Islet of Langerhans (tissue), 1 donor: Measurements from ENCODE around the gene NDUFB10.
"Not testable (repeated sequence)": the region's sequence is repeated elsewhere in the genome, so short reads cannot be mapped to it uniquely, and the experiment has no call there.

Experiments
- FAIRE-seq: peaks from one replicate; lab custom pipeline; 2011; peaks lifted over from hg19 to GRCh38; lab: Jason Lieb, UNC

Gene NDUFB10

GRCh38 chr16:1959269-1960039 lies at the start of gene NDUFB10:
Gene NDUFB10, plus strand, starts transcription at chr16:1959538. Its CDS starts 87 bp downstream, at chr16:1959625.
- no peak for FAIRE-seq

DNA sequence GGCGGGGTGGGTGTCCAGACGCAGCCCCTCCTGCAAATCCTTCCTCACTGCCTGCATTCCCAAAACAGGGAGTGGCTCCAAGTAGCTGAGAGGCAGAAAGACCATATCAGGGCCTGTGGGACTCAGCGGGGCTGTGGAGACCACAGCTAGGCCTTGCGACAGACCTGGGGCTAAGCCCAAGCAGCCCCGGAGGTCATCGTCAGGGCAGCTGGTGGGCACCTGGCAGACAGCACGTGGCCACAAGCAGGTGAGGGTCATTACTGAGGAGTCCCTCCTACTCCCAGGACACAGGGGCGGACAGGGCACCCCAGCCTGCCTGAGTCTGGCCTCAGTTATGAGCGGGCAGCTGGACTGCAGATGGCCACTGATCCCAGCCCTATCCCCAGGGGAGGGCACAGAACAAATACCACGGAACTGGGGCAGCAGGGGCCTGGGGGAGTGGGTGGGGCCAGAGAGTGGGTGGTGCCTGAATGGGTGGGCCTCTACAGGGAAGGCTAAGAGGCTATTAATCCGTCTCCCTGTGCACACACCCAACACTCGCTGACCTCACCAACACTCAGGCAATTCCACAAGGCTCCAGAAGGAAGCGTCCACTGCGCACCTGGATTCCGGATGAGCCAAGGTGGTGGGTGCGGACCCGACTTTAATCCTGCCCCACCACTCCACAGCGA lies 49.6 kb upstream of the NDUFB10 start:
- FAIRE-seq, result no peak

DNA sequence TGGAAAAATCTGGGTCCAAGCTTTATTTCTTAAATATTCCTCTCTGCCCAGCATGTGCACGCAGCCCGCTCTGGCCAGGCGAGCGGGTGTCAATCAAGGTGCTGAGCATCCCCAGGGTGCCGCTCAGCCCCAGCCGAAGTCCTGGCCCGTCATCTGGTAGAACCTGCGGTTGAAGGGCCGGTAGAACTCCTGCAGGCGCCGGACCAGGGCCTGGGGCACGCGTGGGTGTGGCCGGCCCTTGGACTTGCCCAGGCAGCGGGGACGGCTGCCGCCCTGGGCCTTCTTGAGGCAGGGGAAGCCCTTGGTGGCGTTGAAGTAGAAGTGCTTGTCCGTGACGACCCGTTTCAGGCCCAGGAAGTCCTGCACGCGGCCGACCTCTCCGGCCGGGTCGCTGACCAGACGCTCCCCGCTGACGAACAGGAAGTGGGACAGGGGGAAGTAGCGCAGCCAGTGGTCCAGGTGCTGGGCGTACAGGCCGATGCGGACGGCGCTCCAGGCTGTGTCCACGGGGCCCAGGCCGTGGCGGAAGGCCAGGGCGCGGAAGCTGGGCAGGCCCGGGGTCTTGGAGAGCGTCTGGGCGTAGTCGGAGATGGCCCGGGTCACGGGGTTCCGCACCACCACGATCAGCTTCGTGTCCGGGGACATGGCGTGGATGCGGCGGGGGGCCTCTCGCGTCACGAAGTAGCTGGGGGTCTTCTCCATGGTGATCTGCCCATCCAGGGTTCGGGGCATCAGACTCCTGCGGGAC lies 47.7 kb upstream of the NDUFB10 start:
- FAIRE-seq, result no peak

GRCh38 chr16:1912215-1912543 lies 47.2 kb upstream of the NDUFB10 start:
- FAIRE-seq, result no peak

DNA sequence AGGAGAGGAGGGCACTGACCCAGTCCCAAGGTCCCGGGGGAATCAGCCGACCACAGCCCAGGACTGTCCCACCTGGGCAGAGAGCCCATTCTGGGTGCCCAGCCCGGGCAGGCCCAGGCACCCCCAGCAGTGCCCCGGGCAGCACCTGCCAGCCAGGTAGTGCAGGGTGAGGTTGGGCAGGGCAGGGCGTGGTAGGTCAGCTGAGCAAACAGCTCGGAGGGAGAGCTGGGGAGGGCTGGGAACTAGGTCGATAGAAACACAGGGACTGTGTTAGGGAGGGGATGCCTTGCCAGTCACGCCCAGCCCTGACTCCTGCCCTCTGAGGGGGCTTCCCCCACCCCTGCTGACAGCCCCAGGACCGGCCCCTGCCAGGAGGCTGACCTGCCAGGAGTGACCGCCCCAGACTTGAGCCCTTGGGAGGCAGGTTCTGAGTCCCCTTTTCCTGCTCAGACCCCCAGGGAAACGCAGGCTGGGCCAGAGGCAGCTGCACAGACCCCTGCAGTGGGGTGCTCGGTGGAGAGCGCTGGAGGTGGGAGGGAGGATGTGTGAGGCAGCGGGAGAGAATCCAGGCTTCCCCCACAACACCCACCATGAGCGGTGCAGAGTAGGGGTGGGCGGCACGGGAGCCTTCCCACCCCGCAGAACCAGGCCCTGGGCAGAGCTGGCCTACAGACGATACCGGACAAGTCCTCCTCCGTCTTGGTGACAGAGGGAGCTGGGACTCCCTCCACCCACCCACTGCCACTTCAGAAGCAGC lies 45.8 kb upstream of the NDUFB10 start:
- no peak for FAIRE-seq

- FAIRE-seq, result no peak
Measured at GRCh38 chr16:1914084-1914608, 45.2 kb upstream of the NDUFB10 start.

DNA sequence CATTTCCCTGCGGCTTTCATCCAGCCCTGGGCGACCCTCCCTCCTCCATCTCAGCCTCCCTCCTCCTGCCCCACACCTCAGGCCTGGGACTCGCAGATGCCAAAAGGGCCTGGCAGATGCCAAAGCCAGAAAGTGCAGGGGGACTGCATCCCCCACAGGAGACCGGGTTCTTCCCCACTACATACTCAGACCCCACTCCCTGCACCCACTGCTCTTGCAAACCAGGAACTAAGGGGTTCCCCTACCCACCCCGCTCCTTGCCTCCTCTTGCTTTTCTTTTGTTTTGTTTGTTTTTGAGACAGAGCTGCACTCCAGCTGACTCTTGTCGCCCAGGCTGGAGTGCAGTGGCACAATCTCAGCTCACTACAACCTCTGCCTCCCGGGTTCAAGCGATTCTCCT lies 44.4 kb upstream of the NDUFB10 start:
- FAIRE-seq, result no peak

- no peak for FAIRE-seq
Measured at GRCh38 chr16:1915732-1916639, 43.4 kb upstream of the NDUFB10 start.

- FAIRE-seq, result no peak
Measured at GRCh38 chr16:1916640-1916990, 42.7 kb upstream of the NDUFB10 start.

DNA sequence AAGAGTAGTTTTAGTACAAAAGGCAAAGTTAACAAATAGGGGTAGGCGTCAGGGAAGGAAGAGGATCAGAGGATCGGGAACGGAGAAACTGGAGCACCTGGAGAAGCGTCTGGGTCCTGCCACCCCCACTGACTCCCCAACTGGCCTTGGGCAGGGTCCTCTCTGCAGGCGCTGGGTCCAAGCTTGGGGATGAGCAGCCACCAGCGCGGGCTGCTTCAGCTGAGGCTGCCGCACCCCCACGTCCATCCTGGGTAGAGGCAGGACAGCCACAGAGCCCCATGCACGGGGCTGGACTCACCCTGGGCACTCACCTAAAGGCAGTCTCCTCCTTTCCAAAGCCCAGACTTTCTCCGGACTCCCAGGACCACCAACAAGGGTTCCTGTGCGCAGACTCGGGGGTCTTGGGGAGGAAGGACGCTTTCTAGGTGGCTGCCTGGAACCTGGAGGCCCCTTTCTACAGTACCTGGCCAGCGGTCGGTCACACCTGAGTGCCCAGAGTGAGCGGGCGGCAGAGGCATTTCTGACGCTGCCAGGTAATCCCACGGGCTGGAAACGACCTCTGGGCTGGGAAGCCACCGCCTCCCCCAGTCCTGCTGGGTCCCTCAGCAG lies 42.2 kb upstream of the NDUFB10 start:
- no peak for FAIRE-seq

- no peak for FAIRE-seq
Measured at GRCh38 chr16:1917665-1918350, 41.5 kb upstream of the NDUFB10 start.

GRCh38 chr16:1918351-1919326 lies 40.7 kb upstream of the NDUFB10 start, which contains the start of gene HS3ST6:
Gene HS3ST6, minus strand, starts transcription at chr16:1918415. Its CDS starts 92 bp downstream, at chr16:1918323.
- no peak for FAIRE-seq

DNA sequence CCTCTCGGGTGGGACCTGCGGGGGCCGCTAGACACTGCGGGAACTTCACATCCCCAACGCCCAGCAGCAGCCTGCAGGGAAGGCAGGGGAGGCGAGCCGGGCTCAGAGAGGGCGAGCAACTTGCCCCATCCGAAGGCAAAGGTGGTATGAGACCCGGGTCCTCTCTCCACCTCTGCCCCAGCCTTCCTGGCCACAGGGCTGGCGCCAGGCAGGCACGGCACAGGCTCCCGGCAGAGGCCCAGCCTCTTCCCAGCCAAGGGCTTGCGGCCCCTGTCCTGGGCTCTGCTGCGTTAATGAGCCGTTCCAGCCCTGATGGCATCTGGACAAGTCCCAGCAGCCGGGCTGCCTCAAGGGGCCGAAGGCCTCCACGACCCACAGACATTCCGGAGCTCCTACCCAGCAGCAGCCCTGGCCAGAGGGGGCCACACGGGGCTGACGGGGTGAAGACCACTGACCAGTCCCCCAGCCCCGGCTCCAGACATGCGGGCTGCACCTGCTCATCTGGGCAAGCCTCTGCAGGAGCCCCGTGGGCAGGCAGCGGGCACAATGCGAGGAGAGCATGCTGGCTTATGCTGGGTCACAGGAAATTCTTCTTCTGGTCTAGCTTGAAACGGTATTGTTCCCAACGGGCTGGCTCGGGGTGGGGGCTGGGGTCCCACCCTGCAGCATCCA lies 39.9 kb upstream of the NDUFB10 start:
- no peak for FAIRE-seq

DNA sequence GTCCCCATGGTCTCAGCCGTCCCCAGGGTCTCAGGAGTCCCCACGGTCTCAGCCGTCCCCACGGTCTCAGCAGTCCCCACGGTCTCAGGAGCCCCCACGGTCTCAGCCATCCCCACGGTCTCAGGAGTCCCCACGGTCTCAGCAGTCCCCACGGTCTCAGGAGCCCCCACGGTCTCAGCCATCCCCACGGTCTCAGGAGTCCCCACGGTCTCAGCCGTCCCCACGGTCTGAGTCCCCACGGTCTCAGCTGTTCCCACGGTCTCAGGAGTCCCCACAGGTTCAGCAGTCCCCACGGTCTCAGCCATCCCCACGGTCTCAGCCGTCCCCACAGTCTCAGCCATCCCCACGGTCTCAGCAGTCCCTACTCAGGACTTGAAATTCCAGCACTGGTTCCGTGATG lies 39.2 kb upstream of the NDUFB10 start:
- not testable (repeated sequence) for FAIRE-seq

- FAIRE-seq, result no peak
Measured at GRCh38 chr16:1920727-1921171, 38.6 kb upstream of the NDUFB10 start.

- FAIRE-seq, result no peak
Measured at GRCh38 chr16:1922357-1922756, 37.0 kb upstream of the NDUFB10 start.

DNA sequence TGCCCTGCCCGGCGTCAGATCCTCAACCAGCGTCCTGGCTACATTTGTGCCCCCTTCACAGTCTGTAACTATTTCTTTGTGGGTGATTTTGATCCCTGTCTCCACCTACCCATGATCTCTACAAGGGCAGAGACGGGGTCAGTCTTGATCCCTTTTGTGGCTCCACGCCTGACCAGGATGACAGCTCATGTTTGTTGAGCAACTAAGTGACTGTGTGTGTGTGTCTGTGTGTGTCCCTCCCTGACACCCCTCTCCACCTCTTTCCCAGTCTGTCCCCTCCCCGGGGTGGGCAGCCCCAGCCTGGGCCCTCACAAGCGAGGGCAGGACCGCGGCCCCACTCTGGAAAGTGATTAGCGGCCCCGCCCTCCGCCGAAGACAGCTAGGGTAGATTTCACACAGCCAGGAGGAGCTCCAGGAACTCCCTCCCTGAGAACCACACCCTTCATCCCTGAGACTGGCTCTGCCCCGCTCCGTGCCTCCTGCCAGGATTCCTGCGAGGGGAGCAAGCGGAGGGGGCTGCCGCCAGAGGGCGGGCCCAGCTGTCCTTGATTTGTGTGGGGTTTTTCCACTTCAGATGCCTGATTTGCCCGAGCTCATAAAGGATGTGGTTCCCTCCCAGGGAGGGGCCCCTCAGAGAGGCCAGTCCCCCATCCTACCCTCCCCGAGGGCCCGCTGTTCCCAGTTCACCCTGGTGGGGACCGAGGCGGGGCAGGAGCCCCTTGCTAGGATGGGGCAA lies 35.9 kb upstream of the NDUFB10 start:
- no peak for FAIRE-seq

DNA sequence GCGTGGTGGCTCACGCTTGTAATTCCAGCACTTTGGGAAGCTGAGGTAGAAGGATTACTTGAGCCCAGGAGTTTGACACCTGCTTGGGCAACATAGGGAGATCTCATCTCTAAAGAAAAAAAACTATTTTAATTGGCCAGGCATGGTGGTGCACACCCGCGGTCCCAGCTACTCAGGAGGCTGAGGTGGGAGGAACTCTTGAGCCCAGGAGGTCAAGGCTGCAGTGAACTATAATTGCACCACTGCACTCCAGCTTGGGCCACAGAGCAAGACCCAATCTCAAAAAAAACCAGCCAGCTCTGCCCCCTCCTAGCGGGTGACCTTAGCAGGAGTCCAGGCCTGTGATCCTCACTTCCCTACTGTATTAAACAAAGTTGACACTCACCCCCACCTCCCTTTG lies 35.2 kb upstream of the NDUFB10 start:
- FAIRE-seq, result no peak
